Stimulated activated CD8-positive, alpha-beta memory T cell treated with anti-CD3 and anti-CD28 coated beads, Interleukin-15, amount 100 ng/mL, for 24 hours (primary cell): ENCODE results near the gene CEP128.
"Not testable (repeated sequence)": the region's sequence is repeated elsewhere in the genome, so short reads cannot be mapped to it uniquely, and the experiment has no call there.

ENCODE experiments used
- DNase-seq: peaks from one replicate; pipeline ENCODE4 v3.0.0-alpha.2; 2020; ENCODE audit warnings: low read depth

Gene CEP128

DNA sequence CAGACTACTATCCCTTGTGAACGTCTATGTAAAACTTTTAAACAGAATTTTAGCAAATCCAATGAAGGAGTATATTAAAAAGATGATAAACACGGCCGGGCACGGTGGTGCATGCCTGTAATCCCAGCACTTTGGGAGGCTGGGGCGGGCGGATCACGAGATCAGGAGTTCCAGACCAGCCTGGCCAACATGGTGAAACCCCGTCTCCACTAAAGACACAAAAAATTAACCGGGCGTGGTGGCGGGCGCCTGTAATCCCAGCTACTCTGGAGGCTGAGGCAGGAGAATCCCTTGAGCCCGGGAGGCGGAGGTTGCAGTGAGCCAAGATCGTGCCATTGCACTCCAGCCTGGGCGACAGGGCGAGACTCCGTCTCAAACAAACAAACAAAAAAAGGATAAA is 11.7 kb upstream of the CEP128 start:
- not testable (repeated sequence) for DNase-seq

DNA sequence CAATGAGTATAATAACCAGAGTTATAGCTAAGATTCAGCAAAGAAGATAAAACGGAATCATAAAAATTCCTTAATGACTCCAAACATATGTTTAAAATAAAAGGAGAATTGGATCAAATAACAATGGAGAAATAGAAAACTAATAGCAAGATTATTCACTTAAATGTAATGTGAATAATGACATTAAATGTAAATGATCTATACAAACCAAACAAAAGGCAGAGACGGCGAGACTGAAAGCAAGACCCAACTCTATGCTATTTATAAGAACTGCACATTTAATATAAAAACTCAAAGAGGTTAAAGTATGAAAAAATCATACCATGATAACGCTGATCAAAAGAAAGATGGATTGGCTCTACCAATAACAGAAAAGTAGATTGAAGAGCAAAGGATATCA is 10.0 kb upstream of the CEP128 start:
- no peak for DNase-seq

DNA sequence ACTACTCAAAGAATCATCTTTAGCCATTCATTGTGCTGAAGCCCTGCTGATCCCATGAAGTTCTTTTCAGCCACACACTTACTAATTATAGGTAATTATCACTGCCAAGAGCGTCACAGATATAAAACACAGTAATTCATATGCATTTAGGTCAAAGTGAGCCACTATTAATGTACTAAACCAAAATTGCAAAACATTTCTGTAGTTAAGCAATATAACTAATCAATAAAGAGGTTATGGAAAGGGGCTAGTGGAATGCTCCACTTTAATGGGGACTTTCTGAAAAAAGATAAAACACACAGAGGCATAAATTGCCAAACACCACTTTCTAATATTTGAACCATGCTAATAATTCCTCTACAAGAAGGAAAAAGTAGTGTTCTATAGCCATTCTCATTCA is 6.8 kb upstream of the CEP128 start:
- no peak for DNase-seq

DNA sequence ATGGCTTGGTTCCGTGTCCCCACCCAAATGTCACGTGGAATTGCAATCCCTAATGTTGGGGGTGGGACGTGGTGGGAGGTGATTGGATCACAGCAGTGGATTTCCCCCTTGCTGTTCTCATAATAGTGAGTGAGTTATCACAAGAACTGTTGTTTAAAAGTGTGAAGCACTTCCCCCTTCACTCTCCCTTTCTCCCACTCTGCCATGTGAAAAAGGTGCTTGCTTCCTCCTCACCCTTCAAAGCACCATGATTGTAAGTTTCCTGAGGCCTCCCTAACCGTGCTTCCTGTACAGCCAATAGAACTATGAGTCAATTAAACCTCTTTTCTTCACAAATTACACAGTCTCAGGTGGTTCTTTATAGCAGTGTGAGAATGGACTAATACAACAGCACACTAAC is 5.3 kb upstream of the CEP128 start:
- no peak for DNase-seq

DNA sequence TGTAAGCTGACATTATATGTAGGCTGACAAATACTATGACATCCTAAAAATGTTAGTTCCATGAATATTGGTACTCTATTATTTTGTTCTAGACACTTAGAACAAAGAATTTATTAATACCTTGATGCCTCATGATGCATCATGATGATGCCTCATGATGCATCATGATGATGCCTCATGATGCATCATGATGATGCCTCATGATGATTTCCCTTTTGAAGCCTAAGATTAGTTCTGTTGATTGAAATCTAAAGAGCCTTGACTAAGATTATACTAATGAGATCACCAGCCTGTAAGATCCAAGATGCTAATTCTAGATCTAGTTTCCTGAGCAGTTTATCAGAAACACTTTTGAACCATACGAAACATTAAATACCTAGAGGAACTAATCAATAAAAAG is 4.6 kb upstream of the CEP128 start:
- DNase-seq = no peak

DNA sequence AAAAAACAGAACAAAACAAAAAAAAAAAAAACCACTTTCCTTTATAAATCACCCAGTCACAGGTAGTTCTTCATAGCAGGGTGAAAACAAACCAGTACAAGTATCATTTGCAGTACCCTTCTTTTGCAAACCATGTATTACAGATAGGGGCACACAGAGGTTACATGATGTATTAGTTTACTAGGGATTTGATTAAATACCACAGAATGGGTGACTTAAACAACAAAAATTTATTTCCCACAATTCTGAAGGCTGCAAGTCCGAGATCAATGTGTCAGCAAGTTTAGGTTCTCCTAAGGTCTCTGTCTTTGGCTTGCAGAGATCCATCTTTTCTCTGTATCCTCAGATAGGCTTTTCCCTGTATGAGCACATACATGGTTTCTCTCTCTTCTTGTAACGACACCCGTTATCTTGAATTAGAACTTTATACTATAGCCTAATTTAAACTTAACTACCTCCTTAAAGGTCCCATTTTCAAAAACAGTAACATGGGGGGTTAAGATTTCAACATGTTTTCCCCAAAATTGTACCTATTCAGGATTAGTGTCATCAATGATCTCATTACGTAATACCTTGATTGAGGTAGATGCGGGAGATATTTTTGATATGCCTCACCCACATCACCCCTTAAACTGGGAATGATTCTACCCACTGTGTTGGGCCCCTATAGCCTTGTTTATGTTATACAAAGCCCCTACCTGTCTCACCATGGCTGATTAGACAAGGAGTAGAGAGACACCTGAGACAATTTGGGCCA is 3.5 kb upstream of the CEP128 start:
- no peak for DNase-seq

DNA sequence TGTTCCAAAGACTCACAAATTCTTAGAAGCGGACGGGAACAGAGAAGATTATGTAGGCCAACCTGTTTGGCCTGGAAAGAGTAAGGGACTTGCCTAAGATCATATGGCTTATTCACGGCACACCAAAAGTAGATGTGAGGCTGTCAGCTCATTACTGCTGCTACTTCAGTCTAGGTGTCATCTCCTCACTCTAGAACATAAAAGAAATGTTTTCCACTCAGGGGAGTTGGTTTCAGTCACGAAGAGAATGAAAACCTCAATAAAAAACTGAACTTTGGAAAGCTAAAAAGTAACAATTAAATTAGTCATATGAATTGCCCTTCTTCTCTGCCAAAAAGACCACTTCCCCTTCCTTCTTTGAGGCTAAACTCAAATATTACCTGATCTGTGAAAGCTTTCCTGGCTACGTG is 658 bp upstream of the CEP128 start:
- no peak for DNase-seq

DNA sequence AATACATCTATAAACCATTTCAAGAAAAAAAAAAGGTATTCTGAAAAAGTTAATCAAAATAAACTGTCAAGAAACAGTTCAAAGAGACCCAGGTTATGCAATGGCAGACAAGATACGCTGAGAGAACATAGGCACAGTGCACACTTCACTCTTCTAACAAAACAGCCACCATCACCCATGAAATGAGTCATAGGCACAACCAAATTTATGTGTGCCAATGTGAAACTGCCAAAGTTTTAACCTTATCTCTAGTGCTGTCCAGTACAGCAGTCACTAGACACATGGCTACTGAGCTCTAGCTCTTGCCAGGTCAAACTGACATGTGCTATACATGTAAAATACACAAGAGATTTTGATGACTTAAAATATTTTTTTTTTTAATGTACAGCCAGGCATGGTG is 1.4 kb downstream of the CEP128 start:
- DNase-seq = no peak

DNA sequence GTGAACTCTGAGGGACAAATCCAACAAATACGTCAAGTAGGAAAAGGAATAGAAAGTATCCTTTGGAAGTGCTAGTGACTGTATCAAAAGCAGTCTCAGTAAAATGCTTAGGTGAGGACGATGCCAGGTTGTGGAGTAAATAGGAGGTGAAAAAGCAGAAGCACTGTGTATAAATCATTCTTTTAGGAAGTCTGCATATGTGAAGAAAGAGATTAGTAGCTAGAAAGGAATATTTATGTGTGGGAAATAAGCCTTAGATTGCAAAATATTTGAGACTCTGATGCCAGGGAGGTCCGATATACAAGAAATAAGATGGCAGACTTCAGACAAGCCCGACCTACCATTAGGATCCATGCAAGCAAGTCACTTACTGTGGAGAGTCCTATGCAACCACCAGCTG is 7.9 kb downstream of the CEP128 start:
- no peak for DNase-seq

DNA sequence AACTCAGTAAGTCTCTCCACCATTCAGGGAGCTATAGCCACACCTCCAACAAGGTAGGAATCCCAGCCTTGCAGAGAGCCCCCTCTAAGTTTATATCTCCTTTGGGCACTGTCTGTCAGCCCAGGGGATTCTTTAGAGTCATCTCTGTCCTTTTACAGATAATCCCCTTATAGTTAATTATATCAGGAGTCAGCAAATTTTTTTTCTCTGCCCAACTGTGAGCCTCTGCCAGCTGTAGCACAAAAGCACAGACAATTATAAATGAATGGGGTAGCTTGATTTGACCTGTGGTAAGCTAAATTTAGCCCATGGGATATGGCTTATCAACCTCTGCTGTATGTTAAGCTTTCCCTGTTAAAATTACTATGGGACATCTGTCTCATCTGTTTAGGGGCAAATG is 8.3 kb downstream of the CEP128 start:
- no peak for DNase-seq

DNA sequence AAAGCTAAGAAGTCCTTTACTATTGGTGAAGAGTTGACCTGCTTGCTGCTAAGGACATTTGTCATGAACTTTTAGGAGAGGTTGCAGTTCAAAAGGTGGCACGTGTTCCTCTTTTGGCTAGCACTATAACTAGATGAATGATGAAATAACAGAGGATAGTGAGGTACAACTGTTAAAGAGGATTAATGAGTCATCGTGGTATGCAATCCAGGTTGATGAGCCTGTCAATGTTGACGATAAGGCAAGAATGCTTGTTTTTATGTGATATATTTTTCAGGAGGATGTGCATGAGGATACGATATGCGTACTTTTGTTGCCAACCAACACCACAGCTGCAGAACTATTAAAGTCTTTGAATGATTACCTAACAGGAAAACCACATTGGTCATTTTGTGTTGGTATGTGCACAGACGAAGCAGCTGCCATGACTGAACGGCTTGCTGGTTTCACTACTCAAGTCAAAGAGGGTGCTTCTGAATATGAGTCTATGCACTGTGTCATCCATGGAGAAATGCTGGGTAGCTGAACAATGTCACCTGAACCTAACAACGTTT is 10.6 kb downstream of the CEP128 start:
- no peak for DNase-seq

DNA sequence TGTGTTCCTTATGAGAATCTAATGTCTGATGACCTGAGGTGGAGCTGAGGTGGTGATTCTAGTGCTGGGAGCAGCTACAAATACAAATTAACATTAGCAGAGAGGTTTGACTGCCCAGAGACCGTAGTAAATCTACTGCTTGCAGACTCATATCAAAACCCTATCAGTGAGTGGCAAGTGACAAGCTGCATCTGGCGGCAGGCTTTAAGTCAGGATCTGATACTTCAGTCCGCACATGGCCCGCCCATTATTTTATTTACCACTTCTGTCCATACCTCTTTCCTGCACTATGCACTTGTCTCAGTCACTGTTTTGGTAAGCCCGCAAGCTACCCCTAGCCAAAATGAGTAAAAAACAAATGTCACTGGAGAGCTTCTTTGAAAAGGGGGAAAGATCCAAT is 11.4 kb downstream of the CEP128 start:
- DNase-seq = no peak

DNA sequence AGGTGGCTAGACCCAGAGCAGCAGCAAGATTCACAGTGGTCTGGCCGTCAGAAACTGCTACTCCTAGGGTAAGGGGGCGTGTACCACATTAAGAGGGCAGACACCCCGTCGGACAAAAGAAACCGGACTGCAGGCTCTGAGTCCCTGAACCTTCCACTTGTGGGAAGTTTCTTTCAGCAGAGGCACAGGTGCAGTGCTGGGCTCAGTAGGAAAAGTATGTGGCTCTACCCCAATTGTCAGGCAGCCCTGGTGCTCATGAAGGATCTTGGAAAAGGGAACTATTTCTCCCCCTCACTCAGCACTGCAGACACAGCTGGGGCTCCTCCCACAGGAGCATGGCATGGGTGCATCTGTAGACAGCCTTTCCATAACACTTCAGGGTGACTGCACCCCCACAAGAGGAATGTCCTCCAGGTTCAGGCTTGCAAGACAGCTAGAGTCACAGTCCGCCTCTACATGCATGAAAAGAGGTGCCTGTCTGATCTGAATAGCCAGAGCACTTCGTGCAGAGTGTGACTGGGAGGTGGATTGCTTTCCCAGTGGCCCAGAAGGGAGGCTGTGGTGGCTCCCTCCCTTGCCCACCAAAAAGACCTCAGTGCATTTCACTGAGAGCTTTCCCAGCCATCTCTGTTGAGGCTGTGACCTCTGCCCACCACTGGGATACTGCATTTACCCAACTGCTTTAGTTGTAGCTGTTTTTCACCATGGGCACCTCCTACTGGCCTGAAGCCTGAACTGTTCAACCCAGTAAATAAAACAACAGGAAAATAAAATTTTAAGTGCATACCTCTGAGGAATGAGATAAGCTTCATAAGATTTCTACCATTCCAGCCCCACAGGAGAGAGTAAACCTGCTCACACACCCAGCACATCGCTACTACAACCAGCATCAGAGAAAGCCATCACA is 14.2 kb downstream of the CEP128 start:
- DNase-seq = no peak

DNA sequence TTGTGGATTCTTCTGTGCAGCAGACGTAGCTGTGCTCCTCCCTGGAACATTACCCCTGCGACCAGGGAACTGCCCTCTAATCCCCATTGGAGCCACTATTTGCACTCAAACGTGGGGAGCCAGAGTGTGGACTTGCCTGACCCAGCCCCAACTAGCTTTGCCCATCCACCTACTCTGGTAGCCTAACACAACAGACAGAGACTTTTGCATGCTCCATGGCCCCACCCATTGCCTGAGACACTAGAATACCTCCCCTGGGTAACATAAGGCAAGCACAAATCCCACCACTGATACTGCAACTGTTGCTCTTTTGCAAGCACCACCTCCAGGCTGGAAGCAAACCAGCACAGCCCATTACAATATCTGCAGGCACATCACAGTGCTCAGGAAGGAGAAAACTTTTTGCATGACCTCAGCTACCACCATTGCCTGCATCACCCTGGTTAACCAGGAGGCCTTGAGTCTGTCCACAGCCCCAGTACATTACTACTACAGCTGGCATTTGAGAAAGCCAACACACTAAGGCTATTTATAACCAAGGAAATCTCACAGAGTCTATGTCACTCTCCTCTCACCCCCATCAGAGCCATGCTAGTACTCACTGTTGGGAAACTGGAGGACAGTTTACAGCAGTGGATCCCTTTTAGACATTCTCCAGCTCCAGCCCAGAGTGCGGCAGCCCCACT is 15.0 kb downstream of the CEP128 start:
- no peak for DNase-seq

DNA sequence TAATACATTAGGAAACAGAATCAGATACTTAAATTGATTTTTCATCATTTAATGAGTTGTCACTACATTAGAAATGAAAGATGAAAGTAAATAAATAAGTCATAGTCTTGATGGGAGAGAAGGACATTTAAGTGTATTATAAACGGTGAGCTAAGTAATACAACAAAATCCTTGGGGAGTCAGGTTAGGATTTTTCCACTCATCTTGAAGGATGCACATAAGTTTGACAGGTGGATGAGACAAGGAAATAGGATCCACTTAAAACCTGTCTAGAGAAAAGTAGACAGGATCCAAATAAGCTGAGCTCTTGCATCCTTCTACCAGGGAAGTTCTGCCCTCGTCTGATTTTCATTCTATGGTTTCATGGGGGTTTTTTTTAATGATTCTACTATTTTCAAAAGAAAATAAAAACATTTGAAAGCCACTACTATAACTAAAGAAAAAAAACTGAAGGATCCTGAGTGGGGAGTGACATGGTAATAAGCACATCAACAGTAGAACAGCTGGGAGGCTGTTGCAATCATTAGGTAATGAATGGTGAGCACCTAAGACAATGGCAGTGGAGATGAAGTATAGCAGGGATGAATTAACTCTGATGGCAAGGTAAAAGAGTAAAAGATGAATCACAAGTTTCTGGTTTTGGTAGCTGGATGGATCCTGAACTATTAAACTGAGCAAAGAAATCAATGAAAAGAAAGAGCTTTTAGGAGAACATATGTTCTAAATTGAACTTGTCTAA is 17.0 kb downstream of the CEP128 start:
- no peak for DNase-seq

DNA sequence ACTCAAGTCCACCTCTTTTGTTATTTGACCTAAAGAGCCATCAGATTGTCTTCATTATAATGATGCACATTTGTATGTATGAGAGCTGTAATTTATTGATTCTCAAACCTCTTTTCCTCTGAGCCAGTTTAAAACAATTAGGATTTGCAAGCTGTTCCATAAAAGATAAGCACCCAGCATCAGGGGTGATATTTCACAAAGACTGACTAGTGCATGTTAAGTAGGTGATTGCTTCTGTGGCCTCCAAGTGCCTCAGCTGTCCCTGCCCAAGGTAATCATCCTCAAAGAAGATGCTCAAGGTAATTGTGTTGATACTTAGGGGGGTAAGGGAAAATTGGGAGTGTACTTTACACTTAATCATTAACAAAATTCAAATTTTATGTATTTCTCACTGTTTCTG is 18.2 kb downstream of the CEP128 start:
- no peak for DNase-seq

DNA sequence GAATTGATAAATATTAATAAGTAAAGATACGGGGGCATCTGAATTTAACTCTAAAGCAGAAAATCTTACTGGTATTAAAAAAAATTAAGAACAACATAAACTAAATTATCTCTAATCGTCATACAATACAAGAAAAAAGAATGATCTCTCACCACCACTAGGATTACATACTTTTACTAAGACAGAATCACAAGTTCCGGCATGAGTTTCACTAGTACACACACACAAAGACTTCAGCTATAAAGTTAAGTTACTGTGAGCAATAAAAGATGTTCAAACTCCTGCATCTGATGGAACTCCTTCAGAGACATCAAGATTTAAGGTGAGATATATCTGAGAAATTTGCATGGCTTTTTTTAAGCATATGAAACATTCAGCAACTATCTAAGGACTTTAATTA is 21.9 kb downstream of the CEP128 start:
- no peak for DNase-seq

DNA sequence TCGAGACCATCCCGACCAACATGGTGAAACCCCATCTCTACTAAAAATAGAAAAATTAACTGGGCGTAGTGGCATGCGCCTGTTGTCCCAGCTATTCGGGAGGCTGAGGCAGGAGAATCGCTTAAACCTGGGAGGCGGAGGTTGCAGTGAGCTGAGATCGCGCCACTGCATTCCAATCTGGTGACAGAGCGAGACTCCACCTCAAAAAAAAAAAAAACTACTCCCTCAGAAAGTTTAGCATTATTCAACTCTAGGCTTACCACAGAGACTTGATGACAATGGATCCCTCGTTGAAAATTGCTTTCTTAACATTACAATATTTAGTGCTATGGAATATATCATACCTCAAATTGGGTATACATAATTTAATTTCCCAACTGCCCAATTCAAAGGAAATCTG is 29.5 kb downstream of the CEP128 start:
- DNase-seq = not testable (repeated sequence)

DNA sequence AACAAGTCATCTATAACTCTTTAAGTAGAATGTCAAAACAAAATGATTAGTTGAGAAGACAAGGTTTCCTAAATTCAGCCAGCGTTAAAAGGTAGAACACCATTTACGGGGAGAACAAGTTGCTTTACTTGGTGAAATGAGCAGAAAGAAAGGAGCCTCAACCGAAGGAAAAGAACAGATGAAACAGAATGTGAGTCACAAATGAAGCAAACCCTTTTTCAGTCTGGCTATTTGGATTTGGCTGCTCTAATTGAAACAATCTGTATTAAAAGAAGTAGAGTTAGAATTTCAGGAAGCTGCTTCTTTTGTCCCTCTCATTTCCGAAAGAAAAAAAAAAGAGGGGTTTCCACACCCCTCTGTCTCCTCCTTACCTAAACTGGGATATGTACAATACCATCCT is 34.6 kb downstream of the CEP128 start:
- no peak for DNase-seq

DNA sequence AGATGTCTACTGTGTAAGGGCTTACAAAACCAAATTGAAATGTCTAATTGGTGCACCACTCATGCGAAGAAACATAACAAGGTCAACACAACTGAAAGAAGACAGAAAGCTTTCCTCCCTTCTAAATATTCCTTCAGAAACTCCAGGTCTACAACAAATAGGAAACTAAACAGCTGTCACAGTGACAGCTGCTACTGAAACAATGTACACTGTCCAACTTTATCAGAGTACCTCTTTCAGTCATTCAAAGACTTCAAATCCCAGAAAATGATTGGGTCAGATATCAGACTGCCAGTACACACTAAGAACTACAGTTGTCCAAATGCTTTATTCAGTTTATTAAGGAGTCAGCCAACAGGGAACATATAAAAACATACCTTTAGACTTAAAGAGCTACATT is 35.2 kb downstream of the CEP128 start:
- DNase-seq = no peak

DNA sequence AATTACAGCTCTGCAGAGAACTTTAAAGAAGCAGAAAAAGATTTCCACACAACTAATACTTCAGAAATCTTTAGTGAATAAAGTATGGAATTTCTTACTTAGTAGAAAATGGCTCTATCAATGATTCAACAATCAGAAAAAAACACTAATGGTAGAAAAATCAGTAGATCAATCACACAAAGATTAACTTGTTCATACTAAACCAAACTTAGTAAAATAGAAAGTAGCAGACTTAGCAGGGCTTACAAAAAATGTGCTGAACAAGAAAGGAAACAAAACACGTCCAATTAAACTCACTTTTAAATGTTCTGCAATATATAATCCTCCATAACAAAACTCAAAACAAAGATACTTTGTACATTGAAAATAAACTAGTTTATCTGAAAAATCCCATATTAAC is 38.9 kb downstream of the CEP128 start:
- no peak for DNase-seq

DNA sequence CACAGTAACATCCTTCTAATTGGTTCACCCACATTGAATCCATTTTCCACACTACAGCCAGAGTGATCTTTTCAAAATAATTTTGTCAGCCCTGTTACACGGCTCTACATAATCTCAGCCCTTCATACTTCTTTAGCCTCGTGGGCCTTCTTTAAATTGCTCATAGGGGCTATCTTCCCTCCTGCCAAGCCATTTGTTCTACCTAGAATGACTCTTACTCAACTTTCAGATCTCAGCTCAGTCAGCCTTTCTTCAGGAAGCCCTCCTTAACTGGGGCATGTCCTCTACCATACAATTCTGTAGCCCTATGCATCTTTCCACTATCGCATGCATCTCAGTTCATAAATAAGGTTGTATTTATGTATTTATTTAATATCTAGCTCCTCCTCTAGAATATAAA is 39.7 kb downstream of the CEP128 start:
- DNase-seq = no peak
